H1 (cell line): Measurements from ENCODE around the gene LMX1B. TPM values are rescaled to one million over a fixed set of nuclear protein-coding genes. Genes with fewer than 3 reads are reported as not detected.
A peak's percentile ranks its signal among the peaks of the same experiment; 100 is the strongest.

Experiments
- CTCF ChIA-PET: fragments of 300-600 bp; sonication (Branson Sonifier 250); formaldehyde crosslinking; loops from one replicate; lab custom pipeline; 2021; ENCODE audit not compliant: partially characterized antibody; lab: Charles Lee
- POLR2A ChIA-PET: fragments of 300-600 bp; sonication (Branson Sonifier 250); formaldehyde crosslinking; loops from one replicate; lab custom pipeline; 2021; ENCODE audit warnings: inconsistent platforms; ENCODE audit not compliant: partially characterized antibody; lab: Charles Lee
- DNase-seq, 2 experiments: peaks; one replicate each; pipeline versions ENCODE4 v3.0.0 to v3.0.0-alpha.2; 2010 to 2022; ENCODE audit warnings: low spot score in 2 of 2, low read depth in 1 of 2, mixed read lengths in 1 of 2
- FAIRE-seq: peaks from 2 replicates; lab custom pipeline; 2011; peaks lifted over from hg19 to GRCh38; lab: Jason Lieb, UNC
- H2AFZ ChIP-seq: 2 replicates; pipeline ENCODE4 v1.8.1; 2012; ENCODE audit warnings: low read length, inconsistent platforms
- H2AK5ac ChIP-seq: 2 replicates; pipeline ENCODE4 v1.6.1; 2013; ENCODE audit warnings: low read depth, low read length
- H2BK120ac ChIP-seq: replicated peaks from 2 replicates; pipeline ENCODE3; 2013; ENCODE audit warnings: low read depth, low read length, inconsistent platforms
- H2BK12ac ChIP-seq: 2 replicates; pipeline ENCODE4 v1.6.1; 2013; ENCODE audit warnings: low read depth, low read length
- H2BK15ac ChIP-seq: 2 replicates; pipeline ENCODE4 v1.6.1; 2013; ENCODE audit warnings: low read length
- H2BK20ac ChIP-seq: 2 replicates; pipeline ENCODE4 v1.6.1; 2013; ENCODE audit warnings: low read length
- H2BK5ac ChIP-seq: 2 replicates; pipeline ENCODE4 v1.6.1; 2013; ENCODE audit warnings: low read depth, low read length
- H3K14ac ChIP-seq: 2 replicates; pipeline ENCODE4 v1.6.1; 2013; ENCODE audit warnings: inconsistent platforms; ENCODE audit not compliant: insufficient read length
- H3K18ac ChIP-seq: 2 replicates; pipeline ENCODE4 v1.6.1; 2013; ENCODE audit warnings: low read length; ENCODE audit errors: extremely low read depth
- H3K23ac ChIP-seq: 2 replicates; pipeline ENCODE4 v1.6.1; 2013; ENCODE audit warnings: inconsistent platforms; ENCODE audit not compliant: insufficient read length
- H3K23me2 ChIP-seq: 2 replicates; pipeline ENCODE4 v1.6.1; 2013; ENCODE audit warnings: low read depth, low read length
- H3K27ac ChIP-seq: 2 replicates; pipeline ENCODE4 v1.6.1; 2011; ENCODE audit warnings: low read depth, low read length, inconsistent platforms
- H3K27me3 ChIP-seq, 4 experiments: replicated peaks in 1 of 4; 1 replicate in 1 of 4; 2 replicates in 3 of 4; pipeline versions ENCODE4 v1.6.1 to v1.8.1; 2011 to 2013; ENCODE audit warnings: low read length in 3 of 4, mild to moderate bottlenecking in 3 of 4, inconsistent platforms in 2 of 4, mixed read lengths in 2 of 4, moderate library complexity in 1 of 4; ENCODE audit not compliant: control insufficient read depth in 3 of 4, insufficient read depth in 3 of 4; ENCODE audit errors: extremely low read depth in 1 of 4
- H3K36me3 ChIP-seq, 4 experiments: 2 replicates each; pipeline versions ENCODE4 v1.6.1 to v1.8.1; 2011 to 2013; ENCODE audit warnings: mild to moderate bottlenecking in 4 of 4, low read length in 3 of 4, moderate library complexity in 2 of 4, control low read depth in 1 of 4, inconsistent platforms in 1 of 4; ENCODE audit not compliant: insufficient read depth in 4 of 4, control insufficient read depth in 2 of 4
- H3K4ac ChIP-seq: replicated peaks from 2 replicates; pipeline ENCODE3; 2013; ENCODE audit warnings: low read length, low read depth, mixed read lengths, inconsistent platforms; ENCODE audit not compliant: insufficient read length
- H3K4me1 ChIP-seq, 4 experiments: replicated peaks in 1 of 4; 1 replicate in 1 of 4; 2 replicates in 3 of 4; pipeline versions ENCODE4 v1.6.1 to v1.8.1; 2011 to 2013; ENCODE audit warnings: low read length in 3 of 4, inconsistent platforms in 2 of 4, mixed read lengths in 1 of 4; ENCODE audit not compliant: insufficient read depth in 4 of 4, control insufficient read depth in 3 of 4
- H3K4me2 ChIP-seq, 2 experiments: 2 replicates each; pipeline versions ENCODE4 v1.6.1 to v1.8.1; 2011 to 2013; ENCODE audit warnings: low read depth in 2 of 2, low read length in 2 of 2, control low read depth in 1 of 2, inconsistent platforms in 1 of 2, mild to moderate bottlenecking in 1 of 2; ENCODE audit not compliant: insufficient read depth in 1 of 2
- H3K4me3 ChIP-seq, 4 experiments: fragments of 200-600, 300-600 bp in 1 of 4; sonication (generic), shearing (Covaris generic), sonication (Bioruptor Twin) in 1 of 4; 2 replicates each; pipeline versions ENCODE4 v1.5.1 to v1.8.1; 2011 to 2016; ENCODE audit warnings: low read length in 4 of 4, low read depth in 3 of 4, control low read depth in 2 of 4, inconsistent platforms in 2 of 4, mild to moderate bottlenecking in 2 of 4, mixed read lengths in 1 of 4, moderate library complexity in 1 of 4; ENCODE audit not compliant: insufficient read depth in 2 of 4; ENCODE audit errors: extremely low read depth in 1 of 4
- H3K56ac ChIP-seq: replicated peaks from 2 replicates; pipeline ENCODE3; 2013; ENCODE audit warnings: low read depth, mild to moderate bottlenecking, mixed read lengths, low read length, inconsistent platforms; ENCODE audit not compliant: insufficient read length
- H3K79me1 ChIP-seq: 2 replicates; pipeline ENCODE4 v1.6.1; 2013; ENCODE audit warnings: low read depth, low read length, control low read depth
- H3K79me2 ChIP-seq, 2 experiments: 2 replicates each; pipeline versions ENCODE4 v1.6.1 to v1.8.1; 2012 to 2013; ENCODE audit warnings: low read length in 2 of 2, mild to moderate bottlenecking in 2 of 2, inconsistent platforms in 1 of 2; ENCODE audit not compliant: insufficient read depth in 2 of 2, control insufficient read depth in 1 of 2
- H3K9ac ChIP-seq, 4 experiments: replicated peaks in 1 of 4; 1 replicate in 1 of 4; 2 replicates in 3 of 4; pipeline versions ENCODE4 v1.6.1 to v1.8.1; 2011 to 2013; ENCODE audit warnings: low read depth in 3 of 4, low read length in 3 of 4, control low read depth in 2 of 4, mild to moderate bottlenecking in 2 of 4, moderate library complexity in 2 of 4, inconsistent platforms in 1 of 4; ENCODE audit errors: extremely low read depth in 1 of 4
- H3K9me3 ChIP-seq, 2 experiments: 2 replicates each; pipeline versions ENCODE4 v1.6.1 to v1.8.1; 2012 to 2013; ENCODE audit warnings: mild to moderate bottlenecking in 2 of 2, moderate library complexity in 2 of 2, control low read depth in 1 of 2, inconsistent platforms in 1 of 2, low read depth in 1 of 2, low read length in 1 of 2, mixed read lengths in 1 of 2; ENCODE audit not compliant: insufficient read depth in 2 of 2
- H4K20me1 ChIP-seq, 2 experiments: replicated peaks in 1 of 2; 2 replicates each; pipeline versions ENCODE3 to v1.8.1; 2011 to 2013; ENCODE audit warnings: inconsistent platforms in 2 of 2, low read length in 2 of 2, mild to moderate bottlenecking in 1 of 2; ENCODE audit not compliant: insufficient read depth in 2 of 2, control insufficient read depth in 1 of 2
- H4K5ac ChIP-seq: 2 replicates; pipeline ENCODE4 v1.6.1; 2013; ENCODE audit warnings: low read length, low read depth, mixed read lengths, inconsistent platforms; ENCODE audit not compliant: insufficient read length
- H4K8ac ChIP-seq: 2 replicates; pipeline ENCODE4 v1.8.0; 2013; ENCODE audit warnings: mild to moderate bottlenecking, moderate library complexity, low read length, inconsistent platforms; ENCODE audit not compliant: insufficient read depth; ENCODE audit errors: extremely low read depth
- H4K91ac ChIP-seq: replicated peaks from 2 replicates; pipeline ENCODE3; 2013; ENCODE audit warnings: low read length, mixed read lengths, inconsistent platforms; ENCODE audit not compliant: insufficient read length
- BACH1 ChIP-seq: IDR thresholded peaks from 2 replicates; pipeline ENCODE4 v1.6.1; 2012; ENCODE audit warnings: low read length, improper control_type of control experiment
- BCL11A ChIP-seq, 2 experiments: IDR thresholded peaks; one replicate each; pipeline ENCODE4 v1.6.1; 2011; ENCODE audit warnings: low read depth in 2 of 2, low read length in 2 of 2, mild to moderate bottlenecking in 2 of 2
- CEBPB ChIP-seq: IDR thresholded peaks from 2 replicates; pipeline ENCODE4 v1.6.1; 2012; ENCODE audit warnings: low read depth, low read length
- GABPA ChIP-seq: IDR thresholded peaks from 2 replicates; pipeline ENCODE4 v1.6.1; 2011; ENCODE audit warnings: mild to moderate bottlenecking, low read length, moderate library complexity, borderline replicate concordance; ENCODE audit not compliant: insufficient read depth
- HDAC2 ChIP-seq, 2 experiments: fragments of 300-600 bp in 1 of 2; sonication (generic) in 1 of 2; IDR thresholded peaks; 2 replicates each; pipeline ENCODE4 v1.6.1; 2011 to 2012; ENCODE audit warnings: low read depth in 2 of 2, low read length in 2 of 2, mild to moderate bottlenecking in 2 of 2, moderate library complexity in 2 of 2, borderline replicate concordance in 1 of 2, inconsistent platforms in 1 of 2
- JUND ChIP-seq: IDR thresholded peaks from 2 replicates; pipeline ENCODE4 v1.6.1; 2011; ENCODE audit warnings: mild to moderate bottlenecking, improper control_type of control experiment, low read length
- KDM5A ChIP-seq: fragments of 200-600 bp; IDR thresholded peaks from 2 replicates; pipeline ENCODE4 v1.7.1; 2012; ENCODE audit warnings: mild to moderate bottlenecking, low read length, inconsistent platforms, mixed read lengths
- NRF1 ChIP-seq: IDR thresholded peaks from 2 replicates; pipeline ENCODE4 v1.6.1; 2011; ENCODE audit warnings: mild to moderate bottlenecking, low read depth, low read length, improper control_type of control experiment
- PHF8 ChIP-seq: fragments of 200-600 bp; sonication (generic); conservative IDR thresholded peaks from 2 replicates; pipeline ENCODE4 v1.7.1; 2012; ENCODE audit warnings: low read depth, mild to moderate bottlenecking, inconsistent platforms, low read length, moderate library complexity
- POLR2AphosphoS5 ChIP-seq: IDR thresholded peaks from 2 replicates; pipeline ENCODE4 v1.6.1; 2011; ENCODE audit warnings: low read depth, low read length
- RBBP5 ChIP-seq: IDR thresholded peaks from 2 replicates; pipeline ENCODE4 v1.7.1; 2012; ENCODE audit warnings: low read depth, mild to moderate bottlenecking, inconsistent platforms, low read length, moderate library complexity, borderline replicate concordance
- RXRA ChIP-seq: IDR thresholded peaks from 2 replicates; pipeline ENCODE4 v1.6.1; 2011; ENCODE audit warnings: low read depth, mild to moderate bottlenecking, low read length, moderate library complexity; ENCODE audit not compliant: insufficient read depth
- SAP30 ChIP-seq: fragments of 300-600 bp; sonication (generic); IDR thresholded peaks from 2 replicates; pipeline ENCODE4 v1.7.1; 2012; ENCODE audit warnings: low read length, moderate library complexity, mild to moderate bottlenecking, inconsistent platforms; ENCODE audit not compliant: insufficient read depth, insufficient replicate concordance
- TAF1 ChIP-seq: IDR thresholded peaks from 2 replicates; pipeline ENCODE4 v1.6.1; 2011; ENCODE audit warnings: mild to moderate bottlenecking, low read depth, low read length
- WGBS, 2 experiments: shearing (Covaris generic) in 1 of 2; methylation state at CpG; one replicate each; pipeline versions ENCODE4 v1.1.6 to v1.1.7; 2013 to 2015; ENCODE audit warnings: low lambda C conversion rate in 2 of 2, mixed read lengths in 2 of 2, inconsistent platforms in 1 of 2, low coverage in 1 of 2, missing lambda C conversion rate in 1 of 2; ENCODE audit not compliant: insufficient replicate concordance in 2 of 2, insufficient coverage in 1 of 2, insufficient read length in 1 of 2; ENCODE audit errors: extremely low coverage in 1 of 2, missing lambda C conversion rate in 1 of 2; 5-methylcytosine and 5-hydroxymethylcytosine counted together
- polyA plus RNA-seq, 7 experiments: library from polyadenylated mRNA; depleted of rRNA in 3 of 7; stranded (reverse) in 5 of 7; unstranded in 2 of 7; fragments of >200 nt in 5 of 7; fragments of 200-250 nt in 2 of 7; gene quantifications; 1 replicate in 5 of 7; 2 replicates in 1 of 7; 4 replicates in 1 of 7; pipeline versions ENCODE4 v1.2.1 to v1.2.3, GENCODE V29; 2011 to 2013; ENCODE audit warnings: missing spikeins in 2 of 7, mixed read lengths in 2 of 7
- total RNA-seq: library from RNA; stranded (reverse); fragmentation: NEBNext Ultra II Directional; extraction: Animal tissue kit (Norgen Biotek cat#: 25700); gene quantifications from 2 replicates; pipeline ENCODE4 v1.2.1, GENCODE V29; 2021

The LMX1B gene
- total and polyA plus RNA-seq, 2 of the 8 experiments (the other 6 are each of a cell fraction or from before 2014, with no cell fraction given): 0.09 to 0.37 TPM

GRCh38 chr9:126703866-126704156 lies 90.1 kb downstream of the LMX1B start:
- DNase-seq (no peak), FAIRE-seq (no peak)
- Histone ChIP-seq H3K23me2 (peaks cover 1% of the 10 kb centered on the region; the same call in 1 of the 2 replicates), H3K9me3 (no peaks in the 10 kb centered on the region), H2BK15ac (peak overlapping the region; percentile 97; the same call in 1 of the 2 replicates), H4K20me1 (no peaks in the 10 kb centered on the region), H3K36me3 (no peaks in the 10 kb centered on the region), H2AK5ac (peak overlapping the region; percentile 68; the same call in 1 of the 2 replicates), H3K27ac (no peak overlapping the region), H2BK20ac (no peak overlapping the region), H3K56ac (no peak overlapping the region), H3K9ac (no peak overlapping the region), H3K4me1 (peaks cover 0 to 11% (median 8%) of the 10 kb centered on the region in 4 experiments; a peak in 5 of 7 replicates), H2BK5ac (0 out of 2 replicates have a peak overlapping the region, but pooled peaks have one; percentile 24), H3K4me2 (no peak overlapping the region), H2BK120ac (no peak overlapping the region), H3K23ac (no peak overlapping the region), H4K5ac (no peak overlapping the region), H3K18ac (no peak overlapping the region), H3K79me2 (no peaks in the 10 kb centered on the region), H2AFZ (no peak overlapping the region), H3K79me1 (no peaks in the 10 kb centered on the region), H2BK12ac (peak overlapping the region; percentile 96; the same call in 1 of the 2 replicates), H3K14ac (no peak overlapping the region), H3K4ac (no peak overlapping the region), H3K4me3 (no peak overlapping the region), H4K91ac (peak overlapping the region; percentile 62), H4K8ac (no peak overlapping the region), H3K27me3 (peaks cover 4 to 36% (median 30%) of the 10 kb centered on the region in 4 experiments)
- CTCF ChIA-PET: interaction anchor here (1.0 to 11.7 kb wide), 33 partner anchors 9 to 203 kb away, joined by 3 to 415 read pairs (median 11); partner anchors contain the start of gene ZBTB43
- POLR2A ChIA-PET: interaction anchor here (1.3 to 1.9 kb wide), 3 partner anchors 9 to 42 kb away, joined by 3 to 6 read pairs (median 3); no protein-coding TSS in a partner anchor
- 81% methylated on average over 3 of the region's 3 CpGs; no CpG with 5 or more reads in 1 of the 2 experiments for WGBS, 2 experiments
- TF ChIP-seq CEBPB (no peak), JUND (no peak), GABPA (no peak), KDM5A (no peak), POLR2AphosphoS5 (no peak), BCL11A (IDR thresholded peaks at IDR 0.05; ENCODE audit: low read depth in 2 of 2, low read length in 2 of 2) (no peak), RBBP5 (no peak), SAP30 (no peak), RXRA (no peak), BACH1 (no peak), NRF1 (no peak), TAF1 (no peak), PHF8 (no peak), HDAC2 (IDR thresholded peaks at IDR 0.05; ENCODE audit: borderline replicate concordance in 1 of 2, low read depth in 2 of 2, low read length in 2 of 2) (no peak)
